HL-60 (cell line): ENCODE data around the gene RAB17.

Source experiments
- DNase-seq, 2 experiments: peaks; one replicate each; pipeline ENCODE4 v3.0.0-alpha.2; 2010 to 2020; ENCODE audit warnings: low read depth in 1 of 2, low spot score in 1 of 2
- H3K27ac ChIP-seq: fragments of 250-450 bp; sonication (Bioruptor Pico); replicated peaks from 2 replicates; pipeline ENCODE4 v1.5.1; 2020; ENCODE audit warnings: mild to moderate bottlenecking, moderate library complexity
- H3K27me3 ChIP-seq: fragments of 250-450 bp; sonication (Bioruptor Pico); 2 replicates; pipeline ENCODE4 v1.5.1; 2021; ENCODE audit warnings: mild to moderate bottlenecking, moderate library complexity; ENCODE audit not compliant: insufficient read depth, poor library complexity, severe bottlenecking
- H3K4me3 ChIP-seq: replicated peaks from 2 replicates; pipeline ENCODE4 v1.5.1; 2011; ENCODE audit warnings: mild to moderate bottlenecking, control low read depth, low read length; ENCODE audit not compliant: insufficient read depth
- CTCF ChIP-seq: IDR thresholded peaks from one replicate; pipeline ENCODE4 v1.5.1; 2011; ENCODE audit warnings: low read length, control low read depth, inconsistent platforms; ENCODE audit not compliant: insufficient read depth
- GABPA ChIP-seq: IDR thresholded peaks from 2 replicates; pipeline ENCODE4 v1.6.1; 2012; ENCODE audit warnings: low read depth
- POLR2AphosphoS5 ChIP-seq: IDR thresholded peaks from 2 replicates; pipeline ENCODE4 v1.6.1; 2012; ENCODE audit warnings: low read depth
- REST ChIP-seq: IDR thresholded peaks from 2 replicates; pipeline ENCODE4 v1.6.1; 2012; ENCODE audit warnings: low read depth; ENCODE audit not compliant: insufficient replicate concordance
- SPI1 ChIP-seq: IDR thresholded peaks from 2 replicates; pipeline ENCODE4 v1.6.1; 2012; ENCODE audit warnings: low read depth, mild to moderate bottlenecking, borderline replicate concordance

The RAB17 gene

DNA sequence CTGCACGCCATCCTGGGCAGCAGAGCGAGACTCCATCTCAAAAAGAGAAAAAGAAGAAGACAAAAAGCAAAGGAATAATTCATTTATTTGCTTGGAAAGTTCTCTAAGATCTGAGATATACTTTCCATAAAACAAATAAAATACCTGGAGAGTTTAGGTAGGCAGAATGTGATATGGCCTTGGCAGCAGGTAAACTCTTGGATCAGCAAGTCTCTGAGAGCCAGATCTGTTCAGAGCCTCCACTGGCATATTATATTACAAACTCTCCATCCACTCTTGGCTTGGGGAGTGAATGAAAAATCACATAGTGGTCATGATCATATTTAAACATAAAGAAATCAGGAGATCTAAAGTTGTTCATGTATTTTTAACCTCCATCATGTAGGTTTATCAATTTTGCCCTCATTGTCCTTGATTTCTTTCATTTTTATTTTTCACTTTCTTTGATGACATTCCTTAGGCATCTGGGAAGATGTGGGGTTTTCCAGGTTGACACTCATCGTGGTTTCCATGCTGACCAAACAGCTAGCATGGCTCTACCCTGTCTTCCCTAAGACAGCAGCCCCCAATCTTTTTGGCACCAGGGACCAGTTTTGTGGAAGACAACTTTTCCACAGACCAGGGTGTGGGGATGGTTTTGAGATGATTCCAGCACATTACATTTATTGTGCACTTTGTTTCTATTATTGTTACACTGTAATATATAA is 47.0 kb upstream of the RAB17 start:
- Histone ChIP-seq H3K27ac (no peak overlapping the region), H3K27me3 (peaks cover under 1% of the 10 kb centered on the region), H3K4me3 (no peak overlapping the region)
- no peak for TF ChIP-seq GABPA
- TF ChIP-seq SPI1: no peak
- no peak for TF ChIP-seq REST
- no peak for TF ChIP-seq POLR2AphosphoS5
- no peak for TF ChIP-seq CTCF
- no peak for DNase-seq

GRCh38 chr2:237636578-237636977 is 46.0 kb upstream of the RAB17 start:
- Histone ChIP-seq H3K27ac (no peak overlapping the region), H3K27me3 (peaks cover 3% of the 10 kb centered on the region), H3K4me3 (no peak overlapping the region)
- DNase-seq: no peak
- no peak for TF ChIP-seq REST

- TF ChIP-seq REST (no peak), GABPA (no peak), SPI1 (no peak), CTCF (no peak), POLR2AphosphoS5 (no peak)
- DNase-seq: no peak
- Histone ChIP-seq H3K27me3 (peaks cover 16% of the 10 kb centered on the region), H3K4me3 (no peak overlapping the region), H3K27ac (no peak overlapping the region)
These were observed 42.6 kb upstream of the RAB17 start for GRCh38 chr2:237633061-237633561.
